Esophagus (tissue), 2 donors: ENCODE data around the gene DEK. TPM values are rescaled to one million over a fixed set of nuclear protein-coding genes. Genes with fewer than 3 reads are reported as not detected.

Experiments used
- H3K27ac ChIP-seq, 2 donors: one replicate each; pipeline ENCODE4 v1.5.1; 2013; ENCODE audit warnings: low read depth in 2 of 2, mild to moderate bottlenecking in 2 of 2, inconsistent platforms in 1 of 2, low read length in 1 of 2, moderate library complexity in 1 of 2
- H3K27me3 ChIP-seq, 2 donors: one replicate each; pipeline ENCODE4 v1.6.1; 2013; ENCODE audit warnings: low read length in 2 of 2, control low read depth in 1 of 2, mild to moderate bottlenecking in 1 of 2; ENCODE audit not compliant: insufficient read depth in 2 of 2, control insufficient read depth in 1 of 2
- H3K36me3 ChIP-seq, 2 donors: one replicate each; pipeline ENCODE4 v1.6.1; 2013; ENCODE audit warnings: low read length in 1 of 2; ENCODE audit not compliant: control insufficient read depth in 2 of 2, insufficient read depth in 2 of 2
- H3K4me1 ChIP-seq, 2 donors: one replicate each; pipeline ENCODE4 v1.6.1; 2013; ENCODE audit warnings: low read length in 1 of 2; ENCODE audit not compliant: control insufficient read depth in 2 of 2, insufficient read depth in 2 of 2
- H3K4me3 ChIP-seq, 2 donors: one replicate each; pipeline ENCODE4 v1.5.1; 2013; ENCODE audit warnings: low read length in 2 of 2, mild to moderate bottlenecking in 2 of 2, low read depth in 1 of 2, moderate library complexity in 1 of 2
- H3K9me3 ChIP-seq, 2 donors: one replicate each; pipeline ENCODE4 v1.6.1; 2013; ENCODE audit warnings: mild to moderate bottlenecking in 2 of 2, low read depth in 1 of 2, low read length in 1 of 2, moderate library complexity in 1 of 2; ENCODE audit not compliant: control insufficient read depth in 2 of 2, insufficient read depth in 1 of 2
- WGBS, 2 donors: extraction: QIAGEN DNeasy Blood & Tissue Kit; methylation state at CpG; one replicate each; pipeline ENCODE4 v1.1.7; 2013; 5-methylcytosine and 5-hydroxymethylcytosine counted together
- polyA plus RNA-seq, 2 donors: library from polyadenylated mRNA; stranded (reverse); fragments of 200-250 nt; gene quantifications; one replicate each; pipeline ENCODE4 v1.2.3, GENCODE V29; 2013
- donor health status: healthy with polysubstance abuse.
- donor health status: Bipolar disorder and iron deficiency.

DEK gene
- polyA plus RNA-seq, 2 donors, result 27.0 to 43.1 TPM

DNA sequence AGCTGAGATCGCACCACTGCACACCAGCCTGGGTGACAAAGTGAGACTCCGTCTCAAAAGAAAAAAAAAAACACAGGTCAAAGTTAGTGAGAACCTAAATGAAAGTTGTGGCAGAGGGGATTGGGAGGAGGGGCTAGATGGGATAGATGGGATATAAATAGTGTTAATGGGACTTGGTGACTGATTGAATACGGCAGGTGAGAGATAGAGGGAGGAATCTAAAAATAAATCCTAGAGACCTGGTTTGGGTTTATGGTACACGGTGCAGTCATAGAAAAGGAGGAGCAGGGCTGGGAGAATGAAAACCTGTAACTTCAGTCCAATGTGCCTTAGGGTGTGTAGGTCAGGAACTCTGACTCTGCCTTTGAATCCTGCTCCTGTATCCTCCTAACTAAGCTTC, 25.0 kb upstream of the DEK start:
- 76 to 90% methylated on average over 4 of the region's 4 CpGs for WGBS, 2 donors

DNA sequence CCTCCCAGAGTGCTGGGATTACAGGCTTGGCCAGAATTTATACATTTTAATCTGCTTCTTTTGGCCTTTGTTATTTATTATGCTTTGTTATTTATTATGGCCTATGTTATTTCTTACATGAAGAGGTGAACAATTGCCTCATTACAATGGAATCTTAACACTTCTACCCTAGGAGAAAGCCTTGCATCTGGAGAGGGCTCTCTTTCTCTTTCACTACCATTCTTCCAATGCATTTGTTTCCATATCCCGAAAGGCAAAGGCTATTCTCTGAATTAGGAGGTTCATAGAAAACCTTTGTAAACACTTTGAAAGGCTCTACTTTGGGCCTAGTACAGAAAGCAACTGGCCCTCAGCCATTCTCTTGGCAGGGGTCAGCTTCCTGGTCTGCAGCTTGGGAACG, 19.9 kb upstream of the DEK start:
- no peaks in the 10 kb centered on the region for H3K27me3 ChIP-seq
- no peaks in the 10 kb centered on the region for H3K9me3 ChIP-seq
- H3K4me3 ChIP-seq, result no peak overlapping the region
- no peaks in the 10 kb centered on the region for H3K36me3 ChIP-seq
- no peak overlapping the region for H3K27ac ChIP-seq
- H3K4me1 ChIP-seq, result no peaks in the 10 kb centered on the region
- WGBS, 2 donors, result 83 to 86% methylated on average over 2 of the region's 2 CpGs

More for the DNA sequence above, 25.0 kb upstream of the DEK start:
- no peak overlapping the region for H3K27ac ChIP-seq
- no peaks in the 10 kb centered on the region for H3K4me1 ChIP-seq
- H3K4me3 ChIP-seq, result no peak overlapping the region
- no peaks in the 10 kb centered on the region for H3K36me3 ChIP-seq
- no peaks in the 10 kb centered on the region for H3K27me3 ChIP-seq
- H3K9me3 ChIP-seq, result no peaks in the 10 kb centered on the region

GRCh38 chr6:18281564-18281963, 17.2 kb upstream of the DEK start:
- Histone ChIP-seq H3K4me1 (peaks cover under 1 to 3% of the 10 kb centered on the region in 2 donors), H3K36me3 (no peaks in the 10 kb centered on the region), H3K27me3 (peaks cover 0 to 9% of the 10 kb centered on the region in 2 donors), H3K4me3 (no peak overlapping the region), H3K27ac (no peak overlapping the region), H3K9me3 (no peaks in the 10 kb centered on the region)
- 73 to 86% methylated on average over 4 of the region's 4 CpGs for WGBS, 2 donors

DNA sequence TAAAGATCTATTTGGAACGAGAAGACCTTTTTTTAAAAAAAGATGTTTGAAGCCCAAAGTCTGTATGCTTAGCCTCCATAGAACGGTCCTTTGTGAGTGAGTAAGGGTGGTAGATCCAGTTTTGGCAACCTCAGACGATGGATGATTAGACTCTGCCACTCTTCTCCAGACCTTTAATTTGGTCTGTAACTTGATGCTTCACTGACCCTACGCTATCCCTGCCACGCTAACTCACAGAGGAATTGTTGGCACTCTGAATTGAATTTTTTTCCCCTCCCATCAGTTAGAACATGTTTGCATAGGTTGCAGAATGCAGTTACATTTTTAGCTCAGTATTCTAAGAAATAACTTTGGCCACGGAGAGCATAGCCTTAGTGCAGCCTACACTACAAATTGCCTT, 15.8 kb upstream of the DEK start:
- Histone ChIP-seq H3K4me3 (no peak overlapping the region), H3K4me1 (peaks cover 2 to 3% of the 10 kb centered on the region in 2 donors), H3K27me3 (peaks cover 0 to 10% of the 10 kb centered on the region in 2 donors), H3K9me3 (no peaks in the 10 kb centered on the region), H3K27ac (peak overlapping the region in 1 of 2 donors; percentile 3), H3K36me3 (no peaks in the 10 kb centered on the region)
- 34 to 38% methylated on average over 6 of the region's 6 CpGs for WGBS, 2 donors

DNA sequence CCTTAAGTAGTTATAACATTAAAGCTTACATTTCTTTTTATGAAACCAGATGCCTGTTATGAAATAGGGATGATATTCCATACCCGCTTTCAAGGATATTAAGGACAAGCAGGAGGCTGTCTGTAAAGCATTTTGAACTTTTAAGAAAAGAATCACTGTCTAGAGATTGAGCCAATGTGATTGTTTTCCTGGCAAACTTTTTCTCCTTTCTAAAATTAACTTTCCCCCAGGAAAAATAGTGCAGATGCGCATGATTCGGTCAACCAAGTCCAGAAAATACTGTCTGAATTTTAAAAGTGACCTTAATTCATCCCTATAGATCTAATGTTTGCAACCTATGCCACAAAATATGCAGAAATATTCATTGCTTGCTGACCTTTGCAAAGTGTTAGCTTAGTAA, 15.1 kb upstream of the DEK start:
- H3K27me3 ChIP-seq, result peaks cover 0 to 10% of the 10 kb centered on the region in 2 donors
- peaks cover 2 to 3% of the 10 kb centered on the region in 2 donors for H3K4me1 ChIP-seq
- no peaks in the 10 kb centered on the region for H3K36me3 ChIP-seq
- H3K27ac ChIP-seq, result no peak overlapping the region
- H3K9me3 ChIP-seq, result no peaks in the 10 kb centered on the region
- no peak overlapping the region for H3K4me3 ChIP-seq
- WGBS, 2 donors, result 78 to 89% methylated on average over 3 of the region's 3 CpGs

- Histone ChIP-seq H3K4me3 (peak overlapping the region; percentile 41 to 44), H3K36me3 (no peaks in the 10 kb centered on the region), H3K27me3 (peaks cover 0 to 10% of the 10 kb centered on the region in 2 donors), H3K27ac (no peak overlapping the region), H3K9me3 (no peaks in the 10 kb centered on the region), H3K4me1 (peaks cover 2 to 3% of the 10 kb centered on the region in 2 donors)
- 3 to 4% methylated on average over 53 to 67 of the region's 67 CpGs for WGBS, 2 donors
Observed at GRCh38 chr6:18277237-18278006, 13.1 kb upstream of the DEK start.

DNA sequence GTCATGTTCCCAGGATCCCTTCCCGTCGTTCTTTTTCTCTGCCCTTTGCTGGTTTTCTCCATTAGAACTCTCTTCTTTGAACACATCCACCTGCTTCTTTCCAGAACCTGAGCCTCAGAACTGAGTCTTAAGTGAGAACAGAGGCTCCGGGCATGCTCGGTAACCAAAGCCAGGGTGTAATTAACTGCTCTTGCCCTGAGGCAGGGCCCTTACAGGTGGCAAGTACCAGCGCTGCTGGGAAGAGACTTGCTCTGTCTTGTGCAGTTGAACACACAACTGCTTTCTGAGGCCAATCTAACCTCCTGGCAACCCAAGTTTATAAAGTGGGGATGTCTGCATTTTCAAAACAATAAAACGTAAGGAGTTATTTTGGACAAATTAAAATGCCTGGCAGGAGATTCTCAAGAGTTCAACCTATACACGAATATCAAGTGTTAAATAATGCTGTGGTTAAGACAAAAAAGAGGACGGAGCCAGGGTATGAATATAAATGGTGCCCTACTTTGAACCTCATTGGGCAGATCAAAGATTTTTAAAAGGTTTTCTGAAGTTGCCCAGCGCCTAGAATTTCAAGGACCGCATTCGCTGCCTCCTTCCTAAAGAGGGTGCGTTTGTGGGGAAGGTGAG, 12.4 kb upstream of the DEK start:
- Histone ChIP-seq H3K4me1 (peaks cover 2 to 3% of the 10 kb centered on the region in 2 donors), H3K4me3 (peak overlapping the region; percentile 41 to 44), H3K27ac (no peak overlapping the region), H3K36me3 (no peaks in the 10 kb centered on the region), H3K27me3 (peaks cover 0 to 10% of the 10 kb centered on the region in 2 donors), H3K9me3 (no peaks in the 10 kb centered on the region)
- 21% methylated on average over 12 of the region's 12 CpGs for WGBS, 2 donors

GRCh38 chr6:18270216-18270615, 5.9 kb upstream of the DEK start:
- H3K27me3 ChIP-seq, result no peaks in the 10 kb centered on the region
- no peak overlapping the region for H3K4me3 ChIP-seq
- H3K27ac ChIP-seq, result no peak overlapping the region
- H3K9me3 ChIP-seq, result no peaks in the 10 kb centered on the region
- 87 to 94% methylated on average over 4 of the region's 4 CpGs for WGBS, 2 donors
- no peaks in the 10 kb centered on the region for H3K36me3 ChIP-seq
- no peaks in the 10 kb centered on the region for H3K4me1 ChIP-seq

DNA sequence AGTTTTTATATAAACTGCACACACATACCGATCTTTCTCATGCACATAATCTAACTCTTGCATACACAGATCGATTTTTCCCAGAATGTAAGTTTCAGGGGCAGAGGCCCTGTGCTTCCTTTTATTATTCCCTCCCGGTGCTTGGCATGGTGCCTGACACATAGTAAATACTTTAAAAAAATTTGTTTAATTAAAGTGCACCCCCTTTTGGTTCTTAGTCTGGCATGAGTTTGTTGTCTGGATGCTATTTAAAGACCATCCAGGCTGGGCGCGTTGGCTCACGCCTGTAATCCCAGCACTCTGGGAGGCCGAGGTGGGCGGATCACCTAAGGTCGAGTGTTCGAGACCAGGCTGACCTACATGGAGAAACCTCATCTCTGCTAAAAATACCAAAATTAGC, 5.4 kb upstream of the DEK start:
- Histone ChIP-seq H3K36me3 (no peaks in the 10 kb centered on the region), H3K27ac (no peak overlapping the region), H3K9me3 (no peaks in the 10 kb centered on the region), H3K4me1 (no peaks in the 10 kb centered on the region), H3K4me3 (no peak overlapping the region), H3K27me3 (no peaks in the 10 kb centered on the region)
- WGBS, 2 donors, result 39 to 45% methylated on average over 10 of the region's 10 CpGs

- no peaks in the 10 kb centered on the region for H3K36me3 ChIP-seq
- no peak overlapping the region for H3K27ac ChIP-seq
- no peaks in the 10 kb centered on the region for H3K27me3 ChIP-seq
- H3K4me3 ChIP-seq, result no peak overlapping the region
- H3K9me3 ChIP-seq, result no peaks in the 10 kb centered on the region
- 22 to 23% methylated on average over 3 of the region's 3 CpGs for WGBS, 2 donors
- H3K4me1 ChIP-seq, result no peaks in the 10 kb centered on the region
Observed at GRCh38 chr6:18269253-18269652, 4.9 kb upstream of the DEK start.
